Esophagus squamous epithelium (tissue), 4 donors: ENCODE data around the gene TMEM11.
"Not testable (repeated sequence)": the region's sequence is repeated elsewhere in the genome, so short reads cannot be mapped to it uniquely, and the experiment has no call there.

Experiments
- CTCF ChIP-seq, 6 experiments: fragments of 450-650 bp in 4 of 6; fragments of 200-600 bp in 2 of 6; sonication (generic) in 2 of 6; IDR thresholded peaks; one replicate each; pipeline ENCODE4 v1.5.1; 2016 to 2019; ENCODE audit warnings: antibody characterized with exemption in 6 of 6, mild to moderate bottlenecking in 4 of 6, moderate library complexity in 4 of 6
- POLR2A ChIP-seq, 4 donors: fragments of 450-650 bp; IDR thresholded peaks; one replicate each; pipeline ENCODE4 v1.6.1; 2017; ENCODE audit warnings: antibody characterized with exemption in 4 of 4, mild to moderate bottlenecking in 4 of 4, moderate library complexity in 3 of 4

GRCh38 chr17:21192414-21192813 lies 21.5 kb downstream of the TMEM11 start:
- TF ChIP-seq CTCF, POLR2A (IDR thresholded peaks at IDR 0.05): not testable (repeated sequence)
